Keratinocyte (primary cell): ENCODE data around the gene INHBB. TPM values are rescaled to one million over a fixed set of nuclear protein-coding genes. Genes with fewer than 3 reads are reported as not detected.

Source experiments
- DNase-seq: peaks from one replicate; pipeline ENCODE4 v3.0.0-alpha.2; 2011; ENCODE audit warnings: low read depth, missing footprints, low spot score
- FAIRE-seq: peaks from 2 replicates; lab custom pipeline; 2011; peaks lifted over from hg19 to GRCh38; lab: Jason Lieb, UNC
- H2AFZ ChIP-seq: 2 replicates; pipeline ENCODE4 v1.6.0; 2012; ENCODE audit warnings: low read length, control low read depth, inconsistent platforms; ENCODE audit not compliant: control insufficient read depth
- H3K27ac ChIP-seq: 2 replicates; pipeline ENCODE4 v1.5.1; 2011; ENCODE audit warnings: low read length; ENCODE audit not compliant: control insufficient read depth, insufficient read depth
- H3K27me3 ChIP-seq: 3 replicates; pipeline ENCODE4 v1.6.0; 2011; ENCODE audit warnings: low read length; ENCODE audit not compliant: control insufficient read depth, insufficient read depth; ENCODE audit errors: extremely low read depth
- H3K36me3 ChIP-seq, 2 experiments: 2 replicates in 1 of 2; 3 replicates in 1 of 2; pipeline ENCODE4 v1.5.1; 2011; ENCODE audit warnings: low read length in 2 of 2, mild to moderate bottlenecking in 1 of 2; ENCODE audit not compliant: control insufficient read depth in 2 of 2, insufficient read depth in 2 of 2; ENCODE audit errors: extremely low read depth in 1 of 2
- H3K4me1 ChIP-seq: 3 replicates; pipeline ENCODE4 v1.5.1; 2011; ENCODE audit warnings: low read length; ENCODE audit not compliant: control insufficient read depth, insufficient read depth; ENCODE audit errors: extremely low read depth
- H3K4me2 ChIP-seq: 3 replicates; pipeline ENCODE4 v1.6.0; 2011; ENCODE audit warnings: low read depth, low read length; ENCODE audit not compliant: control insufficient read depth, insufficient read depth; ENCODE audit errors: extremely low read depth
- H3K4me3 ChIP-seq, 3 experiments: fragments of 200-600 bp in 1 of 3; sonication (generic) in 1 of 3; 2 replicates in 2 of 3; 3 replicates in 1 of 3; pipeline ENCODE4 v1.5.1; 2011 to 2016; ENCODE audit warnings: low read length in 3 of 3, mild to moderate bottlenecking in 3 of 3, control low read depth in 2 of 3, inconsistent platforms in 1 of 3, low read depth in 1 of 3, mixed read lengths in 1 of 3, mixed run types in 1 of 3, moderate library complexity in 1 of 3; ENCODE audit not compliant: control insufficient read depth in 2 of 3, insufficient read depth in 2 of 3; ENCODE audit errors: extremely low read depth in 1 of 3
- H3K79me2 ChIP-seq: 2 replicates; pipeline ENCODE4 v1.6.0; 2012; ENCODE audit warnings: low read length; ENCODE audit not compliant: control insufficient read depth, insufficient read depth
- H3K9ac ChIP-seq: 3 replicates; pipeline ENCODE4 v1.6.0; 2011; ENCODE audit warnings: low read length; ENCODE audit not compliant: control insufficient read depth, insufficient read depth; ENCODE audit errors: extremely low read depth
- H3K9me1 ChIP-seq: 3 replicates; pipeline ENCODE4 v1.6.0; 2011; ENCODE audit warnings: low read length; ENCODE audit not compliant: control insufficient read depth, insufficient read depth; ENCODE audit errors: extremely low read depth
- H3K9me3 ChIP-seq: 2 replicates; pipeline ENCODE4 v1.5.1; 2012; ENCODE audit warnings: low read depth, low read length; ENCODE audit not compliant: control insufficient read depth
- H4K20me1 ChIP-seq: 3 replicates; pipeline ENCODE4 v1.6.0; 2011; ENCODE audit warnings: low read length; ENCODE audit not compliant: control insufficient read depth, insufficient read depth; ENCODE audit errors: extremely low read depth
- CTCF ChIP-seq, 3 experiments: IDR thresholded peaks in 1 of 3; conservative IDR thresholded peaks in 1 of 3; optimal IDR thresholded peaks in 1 of 3; 2 replicates in 2 of 3; 3 replicates in 1 of 3; pipeline versions ENCODE3 to v1.5.1; 2011; ENCODE audit warnings: low read length in 3 of 3, mild to moderate bottlenecking in 3 of 3, moderate library complexity in 2 of 3, control low read depth in 1 of 3, inconsistent platforms in 1 of 3; ENCODE audit not compliant: insufficient read depth in 2 of 3; ENCODE audit errors: extremely low read depth in 1 of 3
- EZH2 ChIP-seq: IDR thresholded peaks from one replicate; pipeline ENCODE4 v1.6.1; 2012; ENCODE audit warnings: inconsistent platforms, mild to moderate bottlenecking, low read length, moderate library complexity
- dilution Hi-C: fragments of 300-500 bp; cut with MboI; formaldehyde crosslinking; loops from one replicate; pipeline ENCODE4 v1.7.0; 2020; ENCODE audit warnings: low sequenced_read_pairs; ENCODE audit not compliant: extremely low pct_ligation_motif_present
- polyA plus RNA-seq, 5 experiments: library from polyadenylated mRNA; depleted of rRNA in 3 of 5; stranded (reverse) in 3 of 5; stranded (forward) in 1 of 5; unstranded in 1 of 5; fragments of >200 nt; gene quantifications; 1 replicate in 1 of 5; 2 replicates in 3 of 5; 3 replicates in 1 of 5; pipeline versions ENCODE4 v1.2.1 to v1.2.3, GENCODE V29; 2011 to 2012; ENCODE audit warnings: missing spikeins in 2 of 5, low read depth in 1 of 5, low replicate concordance in 1 of 5

Gene INHBB
- polyA plus RNA-seq, 1 donor (not counting 4 experiments of a cell fraction or from before 2014, with no cell fraction given), result not detected

- Histone ChIP-seq H3K4me1 (no peaks in the 10 kb centered on the region), H3K9me3 (no peaks in the 10 kb centered on the region), H3K4me3 (no peak overlapping the region), H3K4me2 (no peak overlapping the region), H3K9ac (no peak overlapping the region), H2AFZ (no peak overlapping the region), H3K79me2 (no peaks in the 10 kb centered on the region), H3K27me3 (no peaks in the 10 kb centered on the region), H3K27ac (no peak overlapping the region), H3K36me3 (no peaks in the 10 kb centered on the region), H3K9me1 (no peaks in the 10 kb centered on the region), H4K20me1 (peaks cover 2% of the 10 kb centered on the region)
- no peak for DNase-seq
- FAIRE-seq, result no peak
- dilution Hi-C loops, result no loop called here
- TF ChIP-seq CTCF (optimal IDR thresholded peaks at IDR 0.05 in 1 of 3, IDR thresholded peaks at IDR 0.05 in 1 of 3, conservative IDR thresholded peaks at IDR 0.05 in 1 of 3; ENCODE audit: extremely low read depth in 1 of 3, insufficient read depth in 2 of 3, low read length in 3 of 3), result no peak
- no peak for TF ChIP-seq EZH2
These were observed 35.7 kb downstream of the INHBB start for GRCh38 chr2:120381661-120382060.

GRCh38 chr2:120382541-120383144 lies 36.7 kb downstream of the INHBB start:
- DNase-seq, result no peak
- Histone ChIP-seq H3K79me2 (no peaks in the 10 kb centered on the region), H3K27me3 (no peaks in the 10 kb centered on the region), H3K9me1 (no peaks in the 10 kb centered on the region), H3K4me3 (no peak overlapping the region), H3K36me3 (no peaks in the 10 kb centered on the region), H3K4me2 (no peak overlapping the region), H2AFZ (no peak overlapping the region), H3K27ac (no peak overlapping the region), H3K9ac (no peak overlapping the region), H3K9me3 (no peaks in the 10 kb centered on the region), H4K20me1 (peaks cover 2% of the 10 kb centered on the region), H3K4me1 (no peaks in the 10 kb centered on the region)
- TF ChIP-seq CTCF (optimal IDR thresholded peaks at IDR 0.05 in 1 of 3, IDR thresholded peaks at IDR 0.05 in 1 of 3, conservative IDR thresholded peaks at IDR 0.05 in 1 of 3; ENCODE audit: extremely low read depth in 1 of 3, insufficient read depth in 2 of 3, low read length in 3 of 3) (no peak), EZH2 (no peak)
- no peak for FAIRE-seq
- dilution Hi-C loops, result no loop called here
